GM18909 (cell line): Measurements from ENCODE around the gene ABAT.

Experiments used
- ATAC-seq: cut with Tn5 transposase; IDR thresholded peaks from one replicate; pipeline ENCODE4 v1.9.1; 2021; ENCODE audit warnings: mild to moderate bottlenecking; ENCODE audit not compliant: unreplicated experiment, poor library complexity

The ABAT gene

DNA sequence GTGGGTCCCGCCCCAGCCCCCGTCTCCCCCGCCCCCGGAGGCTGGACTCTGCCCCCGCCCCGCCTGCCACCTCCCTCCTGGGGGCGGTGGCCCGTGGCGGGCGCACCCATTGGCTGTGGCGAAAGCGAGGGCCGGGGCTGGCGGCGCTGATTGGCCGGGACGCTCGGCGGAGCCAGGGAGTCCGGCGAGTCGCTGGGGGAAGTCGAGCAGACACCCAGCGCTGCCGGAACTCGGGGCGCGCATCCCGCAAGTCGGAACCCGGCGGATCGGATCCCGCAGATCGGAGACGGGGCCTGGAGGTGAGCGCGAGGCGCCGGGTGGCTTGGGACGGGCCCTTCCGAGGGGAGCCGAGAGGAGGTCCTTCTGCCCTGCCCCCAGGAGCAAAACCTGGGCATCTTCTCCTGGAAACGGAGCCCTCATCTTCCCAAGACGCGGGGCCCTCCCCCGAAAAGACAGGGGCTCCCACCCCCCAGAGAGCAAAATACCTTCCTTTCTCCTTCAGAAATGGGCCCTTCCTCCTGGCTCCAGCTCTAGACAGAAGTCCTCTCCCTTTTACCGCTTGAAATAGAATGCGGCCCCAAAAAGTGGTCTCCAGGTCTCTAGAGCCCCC is at the start of gene ABAT:
TSS of gene ABAT (plus strand) at position 205 of the 610 bp plus-strand sequence. CDS start 61,123 bp downstream, outside the sequence.
- peak; percentile 100 for ATAC-seq

DNA sequence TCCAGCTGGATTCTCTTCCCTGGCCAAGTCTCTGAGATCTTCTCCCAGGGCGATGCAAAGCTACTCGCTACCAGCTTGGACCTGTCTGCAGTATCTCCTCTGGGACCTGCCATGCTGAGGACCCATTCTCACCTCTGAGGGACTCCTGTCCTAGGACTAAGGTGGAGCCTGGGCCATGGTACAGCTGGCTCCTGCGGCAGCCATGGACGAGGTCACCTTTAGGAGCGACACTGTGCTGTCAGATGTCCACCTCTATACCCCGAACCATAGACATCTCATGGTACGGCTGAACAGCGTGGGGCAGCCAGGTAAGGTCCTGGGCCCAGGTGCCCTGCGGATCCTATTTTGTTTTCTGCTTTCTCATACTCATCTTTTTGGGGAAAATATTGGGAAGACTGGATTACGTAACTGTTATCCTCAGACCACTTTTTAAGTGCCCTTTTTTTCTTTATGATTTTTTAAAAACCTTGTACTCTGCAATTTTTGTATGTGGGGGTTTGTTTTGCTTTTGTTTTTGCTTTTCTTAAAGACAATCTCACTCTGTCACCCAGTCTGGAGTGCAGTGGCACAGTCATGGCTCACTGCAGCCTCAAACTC is 48.8 kb upstream of the ABAT start:
- no peak for ATAC-seq

DNA sequence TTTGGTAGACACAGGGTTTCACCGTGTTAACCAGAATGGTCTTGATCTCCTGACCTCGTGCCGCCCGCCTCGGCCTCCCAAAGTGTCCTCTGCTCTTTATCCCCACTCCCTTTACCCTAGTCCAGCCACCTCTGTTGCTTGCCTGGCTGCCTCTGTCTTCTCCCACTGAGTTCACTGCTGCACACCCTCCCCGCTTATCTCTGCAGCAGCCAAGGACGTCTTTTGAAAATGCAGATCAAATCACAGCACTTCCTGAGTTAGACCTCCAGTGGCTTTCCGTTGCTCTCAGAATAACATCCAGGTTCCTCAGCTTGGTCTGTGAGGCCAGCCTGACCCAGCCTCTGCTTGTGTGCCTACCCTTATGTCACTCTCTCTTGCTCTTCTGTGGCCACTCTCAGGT is 47.5 kb upstream of the ABAT start:
- ATAC-seq = no peak

GRCh38 chr16:8627456-8627855 is 47.0 kb upstream of the ABAT start:
- ATAC-seq = no peak

DNA sequence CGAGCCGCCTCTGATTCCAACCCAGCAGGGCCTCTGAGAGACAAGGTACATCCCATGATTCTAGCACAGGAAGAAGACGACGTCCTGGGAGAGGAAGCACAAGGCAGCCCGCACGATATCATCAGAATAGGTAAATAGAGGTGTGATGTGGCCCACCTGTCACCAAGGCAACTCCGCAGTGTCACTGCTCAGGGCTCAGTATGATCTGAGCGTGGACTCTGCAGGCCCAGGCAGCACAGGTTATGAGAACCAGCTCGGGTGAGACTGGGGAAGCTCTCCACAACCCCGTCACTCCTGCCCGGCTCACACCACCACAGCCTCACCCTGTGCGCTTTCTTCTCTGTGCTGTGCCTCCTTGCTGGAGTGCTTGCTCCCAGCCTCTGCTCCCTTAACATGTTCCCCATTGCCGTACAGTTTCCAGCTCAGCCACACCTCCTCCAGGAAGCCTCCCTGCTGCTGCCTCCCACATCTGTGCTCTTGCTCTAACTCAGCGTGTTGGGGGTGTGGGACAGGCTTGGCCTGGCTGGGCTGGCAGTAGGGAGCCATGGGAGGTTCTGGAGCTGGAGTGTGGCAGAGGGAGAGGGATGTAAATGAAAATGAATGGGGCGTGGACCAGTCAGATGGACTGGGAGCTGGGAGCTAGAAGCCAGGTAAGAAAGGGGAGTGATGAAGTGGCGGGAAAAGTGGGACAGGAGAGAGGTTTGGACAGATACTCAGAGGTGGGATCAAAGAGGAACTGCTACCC is 45.3 kb upstream of the ABAT start:
- ATAC-seq = no peak

GRCh38 chr16:8630255-8630953 is 44.0 kb upstream of the ABAT start:
- ATAC-seq = no peak

- ATAC-seq = no peak
Measured at GRCh38 chr16:8631373-8631772, 43.0 kb upstream of the ABAT start.

- ATAC-seq = no peak
Measured at GRCh38 chr16:8631818-8632465, 42.5 kb upstream of the ABAT start.

DNA sequence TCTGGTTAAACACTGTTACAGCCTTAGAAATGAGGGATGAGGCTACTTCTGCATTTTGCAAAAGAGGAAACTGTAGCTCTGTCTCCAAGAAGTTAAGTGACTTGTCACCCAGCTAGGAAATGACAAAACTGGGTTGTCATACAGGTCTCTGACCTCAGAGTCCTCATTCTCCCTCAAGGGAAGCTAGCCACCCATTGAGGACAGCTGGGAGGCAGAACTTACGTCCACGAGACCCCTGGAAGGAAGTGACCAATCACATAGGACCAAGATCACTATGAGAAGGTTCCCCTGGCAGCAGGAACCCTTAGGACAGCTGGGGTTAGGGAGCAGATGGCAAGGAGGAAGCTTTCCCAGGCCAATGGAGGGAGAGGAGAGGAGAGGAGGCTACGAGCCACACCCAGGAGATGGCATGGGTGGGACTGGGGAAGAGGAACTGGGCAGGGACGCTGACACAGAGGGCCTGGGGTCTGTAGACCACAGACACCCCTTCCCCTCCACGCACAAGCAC is 41.7 kb upstream of the ABAT start:
- no peak for ATAC-seq

- ATAC-seq = no peak
Measured at GRCh38 chr16:8634991-8635736, 39.3 kb upstream of the ABAT start.

DNA sequence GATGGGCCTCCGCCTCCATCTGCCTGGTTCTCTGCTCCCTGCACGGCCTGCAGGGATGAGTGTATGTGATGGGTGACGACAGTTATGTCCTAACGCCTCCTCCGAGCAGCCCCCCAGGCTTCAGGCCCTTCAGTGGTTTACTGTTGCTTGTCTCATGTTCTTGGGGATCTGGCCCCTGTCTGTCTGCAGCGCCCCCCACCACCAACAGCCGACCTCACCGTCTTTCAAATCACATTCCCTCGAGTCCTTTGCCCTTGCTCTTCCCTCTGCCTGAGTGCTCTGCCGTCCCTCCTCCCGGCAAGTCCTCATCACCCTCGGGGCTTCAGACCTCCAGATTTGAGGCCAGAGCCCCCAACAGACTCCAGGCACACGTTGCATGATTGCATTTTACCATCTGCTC is 34.7 kb upstream of the ABAT start:
- no peak for ATAC-seq

DNA sequence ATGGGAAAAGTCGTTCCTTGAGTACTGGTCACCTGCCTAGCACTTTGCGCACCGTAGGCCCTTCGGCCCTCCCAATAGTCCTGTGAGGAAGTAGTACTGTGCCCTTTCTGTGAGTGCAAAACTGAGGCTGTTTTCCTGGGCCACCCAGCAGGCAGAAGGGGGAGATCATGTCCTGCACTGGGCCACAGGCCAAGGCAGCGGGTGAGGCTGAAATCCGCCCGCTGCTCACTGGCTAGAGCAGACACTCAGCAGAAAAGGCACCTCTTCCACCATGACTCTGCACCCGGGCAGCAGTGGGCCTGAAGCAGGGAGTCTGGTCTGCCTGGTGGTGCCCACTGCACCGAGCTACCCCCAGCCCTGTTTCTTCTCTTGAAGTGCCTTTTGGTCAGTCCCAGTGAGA is 32.7 kb upstream of the ABAT start:
- ATAC-seq = no peak

DNA sequence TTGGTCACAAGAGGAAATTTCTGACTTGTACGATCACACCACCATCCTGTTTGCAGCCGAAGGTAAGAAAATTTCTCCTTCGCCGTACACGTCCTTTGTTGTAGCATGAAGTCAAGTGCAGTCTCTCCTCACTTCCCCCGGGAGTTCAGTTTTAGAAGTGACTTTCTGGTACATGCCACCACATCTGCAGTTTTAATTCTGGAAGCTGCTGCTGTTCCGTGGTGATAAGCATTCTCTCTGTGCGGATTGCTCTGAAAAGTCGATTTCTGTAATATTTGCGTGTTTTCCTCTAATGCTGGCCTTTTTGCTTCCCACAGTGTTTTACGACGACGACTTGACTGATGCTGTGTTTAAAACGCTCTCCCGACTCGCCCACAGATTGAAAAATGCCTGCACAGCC is 32.3 kb upstream of the ABAT start:
- ATAC-seq = no peak

- ATAC-seq = no peak
Measured at GRCh38 chr16:8644211-8645140, 29.9 kb upstream of the ABAT start.

GRCh38 chr16:8645141-8645521 is 29.3 kb upstream of the ABAT start:
- no peak for ATAC-seq

- ATAC-seq = no peak
Measured at GRCh38 chr16:8645831-8646230, 28.6 kb upstream of the ABAT start.

GRCh38 chr16:8646326-8647053 is 27.9 kb upstream of the ABAT start:
- ATAC-seq = no peak

- ATAC-seq = no peak
Measured at GRCh38 chr16:8647721-8648318, 26.6 kb upstream of the ABAT start.
